Caco-2 (cell line): ENCODE data around the gene NOS1AP. TPM values are rescaled to one million over a fixed set of nuclear protein-coding genes. Genes with fewer than 3 reads are reported as not detected.

Experiments used
- Bru-seq: library from RNA; stranded (reverse); fragments of 400-500 nt; gene quantifications from one replicate; lab custom pipeline; 2021; lab: Mats Ljungman, UMichigan
- BruChase-seq, 2 experiments: library from RNA; stranded (reverse); fragments of 400-500 nt; gene quantifications; one replicate each; lab custom pipeline; 2021; lab: Mats Ljungman, UMichigan
- BruUV-seq: library from RNA; stranded (reverse); fragments of 400-500 nt; replicated peaks from 2 replicates; lab custom pipeline; 2021; lab: Mats Ljungman, UMichigan
- CTCF ChIA-PET: fragments of 300-600 bp; sonication (Branson Sonifier 250); formaldehyde crosslinking; loops from one replicate; lab custom pipeline; 2022; ENCODE audit warnings: antibody characterized with exemption; lab: Charles Lee
- POLR2A ChIA-PET: fragments of 300-600 bp; sonication (Branson Sonifier 250); formaldehyde crosslinking; loops from one replicate; lab custom pipeline; 2022; ENCODE audit warnings: antibody characterized with exemption; lab: Charles Lee
- DNase-seq, 2 experiments: peaks; one replicate each; pipeline versions ENCODE4 v3.0.0 to v3.0.0-alpha.2; 2020 to 2022
- H3K27me3 ChIP-seq: replicated peaks from 2 replicates; pipeline ENCODE4 v1.6.0; 2011; ENCODE audit warnings: low read length; ENCODE audit not compliant: control insufficient read depth, insufficient read depth
- H3K36me3 ChIP-seq: 2 replicates; pipeline ENCODE4 v1.5.1; 2011; ENCODE audit warnings: low read length; ENCODE audit not compliant: control insufficient read depth, insufficient read depth
- H3K4me1 ChIP-seq: fragments of 250-450 bp; sonication (Bioruptor Pico); 2 replicates; pipeline ENCODE4 v1.5.1; 2020; ENCODE audit warnings: mild to moderate bottlenecking
- H3K4me3 ChIP-seq: 2 replicates; pipeline ENCODE4 v1.5.1; 2011; ENCODE audit warnings: low read depth, mild to moderate bottlenecking, control low read depth, low read length
- H3K9me3 ChIP-seq: fragments of 250-450 bp; sonication (Bioruptor Pico); 2 replicates; pipeline ENCODE4 v1.5.1; 2020; ENCODE audit warnings: mild to moderate bottlenecking, moderate library complexity
- H3K27ac Mint-ChIP-seq: one replicate; pipeline ENCODE4 v1.8.0; 2022; ENCODE audit warnings: mixed read lengths; ENCODE audit not compliant: unreplicated experiment
- H3K27me3 Mint-ChIP-seq: one replicate; pipeline ENCODE4 v1.8.0; 2022; ENCODE audit warnings: mixed read lengths; ENCODE audit not compliant: insufficient read depth, unreplicated experiment
- H3K36me3 Mint-ChIP-seq: one replicate; pipeline ENCODE4 v1.8.0; 2022; ENCODE audit warnings: mild to moderate bottlenecking, mixed read lengths; ENCODE audit not compliant: insufficient read depth, unreplicated experiment
- H3K4me1 Mint-ChIP-seq: one replicate; pipeline ENCODE4 v1.8.0; 2022; ENCODE audit warnings: low read depth, mixed read lengths; ENCODE audit not compliant: unreplicated experiment
- H3K4me3 Mint-ChIP-seq: one replicate; pipeline ENCODE4 v1.8.0; 2022; ENCODE audit warnings: mild to moderate bottlenecking, moderate library complexity, mixed read lengths; ENCODE audit not compliant: unreplicated experiment
- H3K9me3 Mint-ChIP-seq: one replicate; pipeline ENCODE4 v1.8.0; 2022; ENCODE audit warnings: mixed read lengths; ENCODE audit not compliant: unreplicated experiment
- intact Hi-C: fragments of 100-400 bp; cut with micrococcal nuclease; formaldehyde crosslinking; loops from one replicate; pipeline ENCODE4 v1.10.0; 2022; ENCODE audit not compliant: unreplicated experiment
- long read RNA-seq: library from polyadenylated mRNA; stranded (forward); transcript quantifications from one replicate; pipeline ENCODE4 v2.0.0, GENCODE V29; 2022
- total RNA-seq: library from RNA; stranded (reverse); gene quantifications from 2 replicates; pipeline ENCODE4 v1.2.3, GENCODE V29; 2022
- TF ChIP-seq, protein P1 (sequence below), 2 experiments: fragments of 200-600 bp in 1 of 2; IDR thresholded peaks; 1 replicate in 1 of 2; 2 replicates in 1 of 2; pipeline versions ENCODE4 v1.5.1 to v1.8.0; 2011 to 2022; ENCODE audit warnings: antibody characterized with exemption in 1 of 2, control low read depth in 1 of 2, inconsistent platforms in 1 of 2, low read depth in 1 of 2, low read length in 1 of 2, mild to moderate bottlenecking in 1 of 2, moderate library complexity in 1 of 2; ENCODE audit not compliant: insufficient read depth in 1 of 2, severe bottlenecking in 1 of 2, unreplicated experiment in 1 of 2

The NOS1AP gene
- 5.5 and 6.1 TPM in 2 replicates for total RNA-seq
- percentile 64 among the genes with signal in this experiment for Bru-seq, nascent RNA
- percentile 57 among the genes with signal in this experiment for BruChase-seq, experiment 1, labeled RNA remaining after a 2-hour chase
- percentile 51 among the genes with signal in this experiment for BruChase-seq, experiment 2, labeled RNA remaining after a 6-hour chase
- long read RNA-seq, partial matches to known transcripts, result 1 of 4 reads
- long read RNA-seq, other reads (novel, unspliced or antisense), result 3 of 4 reads

DNA sequence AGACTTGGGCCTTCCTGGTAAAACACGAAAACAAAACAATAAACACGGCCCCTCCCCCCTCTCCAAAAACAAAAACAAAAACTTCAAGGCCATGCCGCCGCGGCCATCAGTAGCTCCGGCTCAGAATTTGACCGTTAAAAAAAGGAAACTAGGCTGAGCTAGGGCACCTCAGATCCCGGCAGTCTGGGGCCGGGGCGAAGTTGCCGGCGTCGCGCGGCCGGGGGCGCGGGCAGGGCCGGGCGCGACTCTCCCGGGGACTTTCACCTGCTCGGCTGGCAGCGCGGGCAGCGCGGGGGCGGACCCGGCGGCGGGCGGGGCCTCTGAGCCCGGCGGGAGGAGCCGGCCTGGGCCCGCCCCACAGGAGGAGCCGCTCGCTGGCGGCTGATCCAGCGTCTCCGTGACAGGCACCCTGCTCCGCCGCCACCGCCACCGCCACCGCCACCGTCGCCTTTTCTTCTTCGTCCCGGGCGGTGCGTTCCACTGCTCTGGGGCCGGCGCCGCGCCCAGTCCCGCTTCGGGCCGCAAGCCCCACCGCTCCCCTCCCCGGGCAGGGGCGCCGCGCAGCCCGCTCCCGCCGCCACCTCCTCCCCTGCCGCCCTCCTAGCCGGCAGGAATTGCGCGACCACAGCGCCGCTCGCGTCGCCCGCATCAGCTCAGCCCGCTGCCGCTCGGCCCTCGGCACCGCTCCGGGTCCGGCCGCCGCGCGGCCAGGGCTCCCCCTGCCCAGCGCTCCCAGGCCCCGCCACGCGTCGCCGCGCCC, at the start of gene NOS1AP:
Gene NOS1AP (plus strand): TSS at position 358 of the 760 bp plus-strand sequence. CDS start 487 bp downstream, outside the sequence.
- CTCF ChIA-PET, result no interaction called here
- peak within 1 kb of the TSS; percentile 57 for H3K27ac Mint-ChIP-seq
- POLR2A ChIA-PET, result interaction anchor here (1.0 kb wide), 1 partner anchor 38 kb away, joined by 5 read pairs; no protein-coding TSS in a partner anchor

DNA sequence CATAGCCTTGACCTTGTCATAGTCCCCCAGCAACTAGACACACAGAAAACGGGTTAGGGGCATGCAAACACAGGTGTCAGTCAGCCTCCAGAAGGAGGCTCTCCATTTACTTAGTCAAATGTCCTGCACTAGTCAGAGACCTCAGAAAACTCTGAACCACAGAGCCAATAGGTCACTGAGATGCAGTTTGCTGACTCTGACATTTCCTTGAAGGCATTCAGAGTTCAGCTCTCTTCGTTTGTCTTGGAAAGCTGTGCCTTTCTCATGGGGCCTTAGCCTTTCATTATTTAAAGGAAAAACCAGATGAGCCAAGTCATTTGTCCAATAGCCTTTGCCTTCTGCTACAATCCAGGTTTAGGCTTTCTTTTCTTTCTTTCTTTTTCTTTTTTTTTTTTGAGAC, 49.3 kb upstream of the NOS1AP start:
- TF ChIP-seq, protein P1, sequence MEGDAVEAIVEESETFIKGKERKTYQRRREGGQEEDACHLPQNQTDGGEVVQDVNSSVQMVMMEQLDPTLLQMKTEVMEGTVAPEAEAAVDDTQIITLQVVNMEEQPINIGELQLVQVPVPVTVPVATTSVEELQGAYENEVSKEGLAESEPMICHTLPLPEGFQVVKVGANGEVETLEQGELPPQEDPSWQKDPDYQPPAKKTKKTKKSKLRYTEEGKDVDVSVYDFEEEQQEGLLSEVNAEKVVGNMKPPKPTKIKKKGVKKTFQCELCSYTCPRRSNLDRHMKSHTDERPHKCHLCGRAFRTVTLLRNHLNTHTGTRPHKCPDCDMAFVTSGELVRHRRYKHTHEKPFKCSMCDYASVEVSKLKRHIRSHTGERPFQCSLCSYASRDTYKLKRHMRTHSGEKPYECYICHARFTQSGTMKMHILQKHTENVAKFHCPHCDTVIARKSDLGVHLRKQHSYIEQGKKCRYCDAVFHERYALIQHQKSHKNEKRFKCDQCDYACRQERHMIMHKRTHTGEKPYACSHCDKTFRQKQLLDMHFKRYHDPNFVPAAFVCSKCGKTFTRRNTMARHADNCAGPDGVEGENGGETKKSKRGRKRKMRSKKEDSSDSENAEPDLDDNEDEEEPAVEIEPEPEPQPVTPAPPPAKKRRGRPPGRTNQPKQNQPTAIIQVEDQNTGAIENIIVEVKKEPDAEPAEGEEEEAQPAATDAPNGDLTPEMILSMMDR (IDR thresholded peaks at IDR 0.05; ENCODE audit: insufficient read depth in 1 of 2, low read depth in 1 of 2, low read length in 1 of 2, severe bottlenecking in 1 of 2, unreplicated experiment in 1 of 2), result no peak
- Mint-ChIP-seq H3K9me3 (peaks cover under 1% of the 10 kb centered on the region), H3K4me1 (no peaks in the 10 kb centered on the region), H3K27me3 (peaks cover 4% of the 10 kb centered on the region), H3K36me3 (no peaks in the 10 kb centered on the region), H3K27ac (no peak overlapping the region), H3K4me3 (no peak overlapping the region)
- no peak for DNase-seq
- POLR2A ChIA-PET, result no interaction called here
- no peak overlapping the region for H3K4me3 ChIP-seq
- CTCF ChIA-PET, result no interaction called here
- no peaks in the 10 kb centered on the region for H3K36me3 ChIP-seq
- no peaks in the 10 kb centered on the region for H3K9me3 ChIP-seq
- no peaks in the 10 kb centered on the region; the same call in 1 of the 2 replicates for H3K4me1 ChIP-seq
- H3K27me3 ChIP-seq, result peaks cover 4% of the 10 kb centered on the region; the same call in 1 of the 2 replicates
- no TSS peak for BruUV-seq
- intact Hi-C loops, result loop anchor here (5.0 kb wide), 1 partner anchor 153 kb away; no protein-coding TSS in a partner anchor

More for the DNA sequence above, at the start of gene NOS1AP:
- H3K9me3 Mint-ChIP-seq, result no peaks in the 10 kb centered on the region
- 0 out of 2 replicates have a peak, but pooled peaks cover 5% of the 10 kb centered on the region for H3K4me1 ChIP-seq
- BruUV-seq, result no TSS peak
- H3K27me3 Mint-ChIP-seq, result no peaks in the 10 kb centered on the region
- no peaks in the 10 kb centered on the region for H3K36me3 ChIP-seq
- peaks cover 11% of the 10 kb centered on the region for H3K4me1 Mint-ChIP-seq
- no peaks in the 10 kb centered on the region; the same call in 1 of the 2 replicates for H3K27me3 ChIP-seq
- no peaks in the 10 kb centered on the region for H3K9me3 ChIP-seq
- intact Hi-C loops, result loop anchor here (10.0 kb wide), 1 partner anchor 65 kb away; no protein-coding TSS in a partner anchor
- peak within 1 kb of the TSS; percentile 77 for H3K4me3 Mint-ChIP-seq
- TF ChIP-seq, protein P1 (IDR thresholded peaks at IDR 0.05; ENCODE audit: insufficient read depth in 1 of 2, low read depth in 1 of 2, low read length in 1 of 2, severe bottlenecking in 1 of 2, unreplicated experiment in 1 of 2), result no peak
- no peaks in the 10 kb centered on the region for H3K36me3 Mint-ChIP-seq
- peak; percentile 79 to 89 for DNase-seq
- peak within 1 kb of the TSS; percentile 74 for H3K4me3 ChIP-seq

GRCh38 chr1:162021124-162021523, 48.4 kb upstream of the NOS1AP start:
- Mint-ChIP-seq H3K4me1 (no peaks in the 10 kb centered on the region), H3K27ac (no peak overlapping the region), H3K27me3 (peaks cover 4% of the 10 kb centered on the region), H3K9me3 (peaks cover 10% of the 10 kb centered on the region), H3K4me3 (no peak overlapping the region), H3K36me3 (no peaks in the 10 kb centered on the region)
- Histone ChIP-seq H3K4me3 (no peak overlapping the region), H3K4me1 (no peaks in the 10 kb centered on the region; the same call in 1 of the 2 replicates), H3K9me3 (no peaks in the 10 kb centered on the region), H3K36me3 (no peaks in the 10 kb centered on the region), H3K27me3 (peaks cover 4% of the 10 kb centered on the region; the same call in 1 of the 2 replicates)
- ChIA-PET POLR2A (no interaction called here), CTCF (no interaction called here)
- intact Hi-C loops, result loop anchor here (5.0 kb wide), 1 partner anchor 154 kb away; no protein-coding TSS in a partner anchor
- TF ChIP-seq, protein P1 (IDR thresholded peaks at IDR 0.05; ENCODE audit: insufficient read depth in 1 of 2, low read depth in 1 of 2, low read length in 1 of 2, severe bottlenecking in 1 of 2, unreplicated experiment in 1 of 2), result no peak
- no peak for DNase-seq
- no TSS peak for BruUV-seq
